Endothelial cell (in vitro differentiated cells): ENCODE data around the gene CYP4F2. TPM values are rescaled to one million over a fixed set of nuclear protein-coding genes. Genes with fewer than 3 reads are reported as not detected.
"Not testable (repeated sequence)": the region's sequence is repeated elsewhere in the genome, so short reads cannot be mapped to it uniquely, and the experiment has no call there.

Experiments
- DNase-seq: peaks from one replicate; pipeline ENCODE4 v3.0.0; 2021; ENCODE audit warnings: low spot score
- H3K27ac Mint-ChIP-seq: one replicate; pipeline ENCODE4 v1.8.0; 2021; ENCODE audit warnings: mixed read lengths, inconsistent platforms; ENCODE audit not compliant: unreplicated experiment
- H3K27me3 Mint-ChIP-seq: one replicate; pipeline ENCODE4 v1.8.0; 2021; ENCODE audit warnings: mild to moderate bottlenecking, moderate library complexity, mixed read lengths, inconsistent platforms; ENCODE audit not compliant: unreplicated experiment
- H3K36me3 Mint-ChIP-seq: one replicate; pipeline ENCODE4 v1.8.0; 2021; ENCODE audit warnings: mild to moderate bottlenecking, low read depth, mixed read lengths, inconsistent platforms; ENCODE audit not compliant: unreplicated experiment
- H3K4me1 Mint-ChIP-seq: one replicate; pipeline ENCODE4 v1.8.0; 2021; ENCODE audit warnings: mild to moderate bottlenecking, mixed read lengths, inconsistent platforms; ENCODE audit not compliant: unreplicated experiment
- H3K4me3 Mint-ChIP-seq: one replicate; pipeline ENCODE4 v1.8.0; 2021; ENCODE audit warnings: mild to moderate bottlenecking, mixed read lengths, inconsistent platforms; ENCODE audit not compliant: unreplicated experiment
- H3K9me3 Mint-ChIP-seq: one replicate; pipeline ENCODE4 v1.8.0; 2021; ENCODE audit warnings: mixed read lengths, inconsistent platforms; ENCODE audit not compliant: unreplicated experiment
- CTCF ChIP-seq: fragments of 200-600 bp; sonication (generic); IDR thresholded peaks from one replicate; pipeline ENCODE4 v1.5.0; 2021; ENCODE audit warnings: antibody characterized with exemption; ENCODE audit not compliant: unreplicated experiment
- total RNA-seq: library from RNA; stranded (reverse); fragmentation: NEBNext Ultra II Directional; extraction: Animal tissue kit (Norgen Biotek cat#: 25700); gene quantifications from one replicate; pipeline ENCODE4 v1.2.1, GENCODE V29; 2021; ENCODE audit not compliant: unreplicated experiment

CYP4F2 gene
- total RNA-seq, 1 donor from 2014 or later: not detected

GRCh38 chr19:15885167-15885566 lies 12.7 kb downstream of the CYP4F2 start:
- Mint-ChIP-seq H3K4me3 (no peak overlapping the region), H3K4me1 (no peaks in the 10 kb centered on the region), H3K27ac (no peak overlapping the region), H3K27me3 (peaks cover 2% of the 10 kb centered on the region), H3K36me3 (peaks cover 4% of the 10 kb centered on the region), H3K9me3 (peaks cover 22% of the 10 kb centered on the region)
- no peak for TF ChIP-seq CTCF
- DNase-seq: no peak

- H3K27ac Mint-ChIP-seq, H3K4me1 Mint-ChIP-seq, H3K4me3 Mint-ChIP-seq, H3K27me3 Mint-ChIP-seq, H3K36me3 Mint-ChIP-seq, DNase-seq: not testable (repeated sequence)
- peaks cover 27% of the 10 kb centered on the region for H3K9me3 Mint-ChIP-seq
These were observed 14.5 kb downstream of the CYP4F2 start for GRCh38 chr19:15883329-15883728.

- no peak for DNase-seq
- H3K4me1 Mint-ChIP-seq: no peaks in the 10 kb centered on the region
- H3K36me3 Mint-ChIP-seq: no peaks in the 10 kb centered on the region
- H3K4me3 Mint-ChIP-seq: no peak overlapping the region
- H3K9me3 Mint-ChIP-seq: peaks cover 26% of the 10 kb centered on the region
- no peak overlapping the region for H3K27ac Mint-ChIP-seq
- no peak for TF ChIP-seq CTCF
- no peaks in the 10 kb centered on the region for H3K27me3 Mint-ChIP-seq
These were observed 22.9 kb downstream of the CYP4F2 start for GRCh38 chr19:15874821-15875474.

GRCh38 chr19:15873771-15874170 lies 24.1 kb downstream of the CYP4F2 start:
- not testable (repeated sequence) for DNase-seq, H3K27me3 Mint-ChIP-seq, H3K36me3 Mint-ChIP-seq, H3K27ac Mint-ChIP-seq, H3K4me3 Mint-ChIP-seq, H3K4me1 Mint-ChIP-seq
- H3K9me3 Mint-ChIP-seq: peaks cover 34% of the 10 kb centered on the region

GRCh38 chr19:15871570-15871969 lies 26.3 kb downstream of the CYP4F2 start:
- peaks cover 4% of the 10 kb centered on the region for H3K27me3 Mint-ChIP-seq
- H3K4me1 Mint-ChIP-seq: no peaks in the 10 kb centered on the region
- no peak overlapping the region for H3K27ac Mint-ChIP-seq
- H3K9me3 Mint-ChIP-seq: peaks cover 38% of the 10 kb centered on the region
- H3K36me3 Mint-ChIP-seq: peaks cover 10% of the 10 kb centered on the region
- no peak for TF ChIP-seq CTCF
- DNase-seq: no peak
- no peak overlapping the region for H3K4me3 Mint-ChIP-seq

GRCh38 chr19:15869873-15870272 lies 28.0 kb downstream of the CYP4F2 start:
- no peaks in the 10 kb centered on the region for H3K4me1 Mint-ChIP-seq
- peaks cover 4% of the 10 kb centered on the region for H3K27me3 Mint-ChIP-seq
- peaks cover 41% of the 10 kb centered on the region for H3K9me3 Mint-ChIP-seq
- TF ChIP-seq CTCF: no peak
- no peak for DNase-seq
- H3K4me3 Mint-ChIP-seq: no peak overlapping the region
- no peak overlapping the region for H3K27ac Mint-ChIP-seq
- peaks cover 11% of the 10 kb centered on the region for H3K36me3 Mint-ChIP-seq
